ENCODE data around the gene GALNT18. TPM values are rescaled to one million over a fixed set of nuclear protein-coding genes. Genes with fewer than 3 reads are reported as not detected.

The GALNT18 gene
- total RNA-seq, 1 donor from 2014 or later = 22.1 TPM

GRCh38 chr11:11525283-11525682 is 96.5 kb downstream of the GALNT18 start:
- TF ChIP-seq POLR2A (IDR thresholded peaks at IDR 0.05) = no peak

DNA sequence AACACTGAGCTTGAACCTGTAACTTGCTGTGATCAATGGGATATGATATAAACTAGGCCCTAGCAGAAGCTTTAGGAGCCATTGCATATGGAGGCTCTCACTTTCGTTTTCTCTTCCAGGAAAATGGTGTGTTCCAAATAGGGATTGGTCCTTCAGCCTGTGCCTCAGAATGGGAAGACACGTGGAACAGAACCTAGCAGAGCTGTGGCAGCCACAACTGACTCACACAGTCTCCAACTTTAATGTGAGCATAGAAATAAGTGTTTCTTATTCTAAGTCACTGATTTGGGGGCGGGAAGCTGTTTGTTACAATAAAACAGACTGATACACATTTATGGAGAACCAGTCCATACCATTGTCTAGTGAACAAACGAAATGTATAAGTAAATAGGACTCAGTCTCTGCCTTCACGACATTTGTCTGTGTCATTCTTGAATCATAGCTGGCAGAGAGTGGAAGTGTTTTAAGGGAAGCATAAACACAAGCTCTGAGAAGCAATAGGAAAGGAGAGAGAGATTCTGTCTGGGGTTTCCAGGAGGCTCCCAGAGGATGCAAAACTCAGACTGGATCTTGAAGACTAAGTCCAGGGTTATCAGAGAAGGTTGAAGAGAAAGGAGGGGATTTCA is 97.3 kb downstream of the GALNT18 start:
- H3K4me3 ChIP-seq = no peak overlapping the region
- H3K9me3 ChIP-seq = no peaks in the 10 kb centered on the region
- no peaks in the 10 kb centered on the region for H3K36me3 ChIP-seq
- no peak for DNase-seq (ENCODE audit: extremely low spot score in 2 of 2)
- no peaks in the 10 kb centered on the region for H3K27me3 ChIP-seq
- TF ChIP-seq POLR2AphosphoS5 (IDR thresholded peaks at IDR 0.05; ENCODE audit: insufficient read depth in 1 of 2, low read depth in 1 of 2) (no peak), POLR2A (IDR thresholded peaks at IDR 0.05) (no peak)
- TF ChIP-seq, protein P1, sequence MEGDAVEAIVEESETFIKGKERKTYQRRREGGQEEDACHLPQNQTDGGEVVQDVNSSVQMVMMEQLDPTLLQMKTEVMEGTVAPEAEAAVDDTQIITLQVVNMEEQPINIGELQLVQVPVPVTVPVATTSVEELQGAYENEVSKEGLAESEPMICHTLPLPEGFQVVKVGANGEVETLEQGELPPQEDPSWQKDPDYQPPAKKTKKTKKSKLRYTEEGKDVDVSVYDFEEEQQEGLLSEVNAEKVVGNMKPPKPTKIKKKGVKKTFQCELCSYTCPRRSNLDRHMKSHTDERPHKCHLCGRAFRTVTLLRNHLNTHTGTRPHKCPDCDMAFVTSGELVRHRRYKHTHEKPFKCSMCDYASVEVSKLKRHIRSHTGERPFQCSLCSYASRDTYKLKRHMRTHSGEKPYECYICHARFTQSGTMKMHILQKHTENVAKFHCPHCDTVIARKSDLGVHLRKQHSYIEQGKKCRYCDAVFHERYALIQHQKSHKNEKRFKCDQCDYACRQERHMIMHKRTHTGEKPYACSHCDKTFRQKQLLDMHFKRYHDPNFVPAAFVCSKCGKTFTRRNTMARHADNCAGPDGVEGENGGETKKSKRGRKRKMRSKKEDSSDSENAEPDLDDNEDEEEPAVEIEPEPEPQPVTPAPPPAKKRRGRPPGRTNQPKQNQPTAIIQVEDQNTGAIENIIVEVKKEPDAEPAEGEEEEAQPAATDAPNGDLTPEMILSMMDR (IDR thresholded peaks at IDR 0.05) = no peak
- no peak overlapping the region for H3K27ac ChIP-seq
- H3K4me1 ChIP-seq = peaks cover 10% of the 10 kb centered on the region
- intact Hi-C loops (cut with DNase I) = no loop called here

More at GRCh38 chr11:11525283-11525682, 96.5 kb downstream of the GALNT18 start:
- Histone ChIP-seq H3K27ac (no peak overlapping the region), H3K9me3 (no peaks in the 10 kb centered on the region), H3K4me1 (peaks cover 9% of the 10 kb centered on the region), H3K4me3 (no peak overlapping the region), H3K27me3 (no peaks in the 10 kb centered on the region), H3K36me3 (no peaks in the 10 kb centered on the region)
- DNase-seq (ENCODE audit: extremely low spot score in 2 of 2) = no peak
- intact Hi-C loops (cut with DNase I) = no loop called here

GRCh38 chr11:11522591-11522990 is 99.2 kb downstream of the GALNT18 start:
- H3K27ac ChIP-seq = no peak overlapping the region
- no peaks in the 10 kb centered on the region for H3K9me3 ChIP-seq
- H3K4me1 ChIP-seq = peaks cover 10% of the 10 kb centered on the region
- intact Hi-C loops (cut with DNase I) = no loop called here
- DNase-seq (ENCODE audit: extremely low spot score in 2 of 2) = no peak
- no peaks in the 10 kb centered on the region for H3K36me3 ChIP-seq
- H3K4me3 ChIP-seq = no peak overlapping the region
- H3K27me3 ChIP-seq = no peaks in the 10 kb centered on the region
- TF ChIP-seq, protein P1 (IDR thresholded peaks at IDR 0.05) = no peak
- TF ChIP-seq POLR2A (IDR thresholded peaks at IDR 0.05) = no peak
- no peak for TF ChIP-seq POLR2AphosphoS5 (IDR thresholded peaks at IDR 0.05; ENCODE audit: insufficient read depth in 1 of 2, low read depth in 1 of 2)

DNA sequence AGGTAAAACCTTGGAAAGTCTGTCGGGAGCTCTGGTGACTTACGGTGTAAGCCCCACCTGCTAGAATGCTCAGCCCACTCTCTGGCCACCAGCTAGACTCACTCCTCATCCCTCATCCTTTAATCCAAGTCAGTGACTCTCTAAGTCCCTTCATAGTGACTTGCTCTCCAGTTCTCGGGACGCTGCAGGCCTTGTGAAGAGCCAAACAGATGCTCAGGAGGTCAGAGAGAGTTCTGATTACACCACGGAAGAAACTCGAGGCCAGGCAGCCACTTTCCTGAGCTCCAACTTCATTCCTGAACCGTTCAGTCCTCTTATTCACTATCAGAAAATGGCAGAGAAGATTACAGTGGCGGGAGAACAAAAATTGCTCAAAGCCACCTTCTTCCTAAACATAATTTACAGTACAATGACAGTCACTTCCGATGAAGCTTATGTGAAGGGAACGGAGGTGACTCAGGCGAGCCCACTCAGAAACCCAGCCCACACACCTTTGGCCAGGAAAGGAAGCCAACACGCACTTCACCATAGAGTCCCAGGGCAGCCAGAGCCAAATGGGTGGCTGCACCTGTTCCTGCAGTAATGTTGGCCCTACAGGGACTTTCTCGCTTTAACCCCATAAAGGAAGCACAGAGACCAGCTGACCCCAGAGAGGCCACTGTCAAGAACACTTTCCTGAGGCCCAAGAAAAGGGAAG is 100.4 kb downstream of the GALNT18 start:
- no peaks in the 10 kb centered on the region for H3K27me3 ChIP-seq
- no peaks in the 10 kb centered on the region for H3K36me3 ChIP-seq
- intact Hi-C loops (cut with DNase I) = no loop called here
- H3K4me3 ChIP-seq = no peak overlapping the region
- no peak overlapping the region for H3K27ac ChIP-seq
- TF ChIP-seq, protein P1 (IDR thresholded peaks at IDR 0.05) = no peak
- no peak for DNase-seq (ENCODE audit: extremely low spot score in 2 of 2)
- H3K9me3 ChIP-seq = no peaks in the 10 kb centered on the region
- H3K4me1 ChIP-seq = peaks cover 10% of the 10 kb centered on the region

GRCh38 chr11:11520231-11521015 is 101.4 kb downstream of the GALNT18 start:
- no peak overlapping the region for H3K4me3 ChIP-seq
- H3K9me3 ChIP-seq = no peaks in the 10 kb centered on the region
- no peaks in the 10 kb centered on the region for H3K27me3 ChIP-seq
- no peaks in the 10 kb centered on the region for H3K36me3 ChIP-seq
- intact Hi-C loops (cut with DNase I) = no loop called here
- no peak for TF ChIP-seq POLR2AphosphoS5 (IDR thresholded peaks at IDR 0.05; ENCODE audit: insufficient read depth in 1 of 2, low read depth in 1 of 2)
- no peak for TF ChIP-seq POLR2A (IDR thresholded peaks at IDR 0.05)
- TF ChIP-seq, protein P1 (IDR thresholded peaks at IDR 0.05) = no peak
- peaks cover 10% of the 10 kb centered on the region for H3K4me1 ChIP-seq
- no peak overlapping the region for H3K27ac ChIP-seq
- no peak for DNase-seq (ENCODE audit: extremely low spot score in 2 of 2)
